ENCODE measurements around the gene VENTX.

GRCh38 chr10:133215586-133215985, 22.1 kb upstream of the VENTX start:
- no peak for TF ChIP-seq CTCF (IDR thresholded peaks at IDR 0.05; ENCODE audit: extremely low read depth in 1 of 2, insufficient read depth in 1 of 2, low read depth in 1 of 2, low read length in 2 of 2)
- no peak for TF ChIP-seq POLR2A (IDR thresholded peaks at IDR 0.05; ENCODE audit: low read depth, low read length)
- TF ChIP-seq EZH2 (IDR thresholded peaks at IDR 0.05; ENCODE audit: borderline replicate concordance, low read depth, low read length, severe bottlenecking) = no peak
- no peak for TF ChIP-seq MYC (IDR thresholded peaks at IDR 0.05; ENCODE audit: low read depth, low read length)
- no peak for TF ChIP-seq JUN (IDR thresholded peaks at IDR 0.05; ENCODE audit: borderline replicate concordance, insufficient read depth, insufficient read length, low read depth)
- TF ChIP-seq MAX (IDR thresholded peaks at IDR 0.05; ENCODE audit: insufficient read depth, insufficient read length) = no peak
- TF ChIP-seq POLR2AphosphoS5 (IDR thresholded peaks at IDR 0.05; ENCODE audit: insufficient read depth, low read depth, low read length) = no peak
- TF ChIP-seq GATA2 (IDR thresholded peaks at IDR 0.05; ENCODE audit: insufficient read depth, insufficient read length, low read depth, low read length) = no peak

Data from endothelial cell of umbilical vein (primary cell).